ENCODE measurements around the gene IFITM10.

DNA sequence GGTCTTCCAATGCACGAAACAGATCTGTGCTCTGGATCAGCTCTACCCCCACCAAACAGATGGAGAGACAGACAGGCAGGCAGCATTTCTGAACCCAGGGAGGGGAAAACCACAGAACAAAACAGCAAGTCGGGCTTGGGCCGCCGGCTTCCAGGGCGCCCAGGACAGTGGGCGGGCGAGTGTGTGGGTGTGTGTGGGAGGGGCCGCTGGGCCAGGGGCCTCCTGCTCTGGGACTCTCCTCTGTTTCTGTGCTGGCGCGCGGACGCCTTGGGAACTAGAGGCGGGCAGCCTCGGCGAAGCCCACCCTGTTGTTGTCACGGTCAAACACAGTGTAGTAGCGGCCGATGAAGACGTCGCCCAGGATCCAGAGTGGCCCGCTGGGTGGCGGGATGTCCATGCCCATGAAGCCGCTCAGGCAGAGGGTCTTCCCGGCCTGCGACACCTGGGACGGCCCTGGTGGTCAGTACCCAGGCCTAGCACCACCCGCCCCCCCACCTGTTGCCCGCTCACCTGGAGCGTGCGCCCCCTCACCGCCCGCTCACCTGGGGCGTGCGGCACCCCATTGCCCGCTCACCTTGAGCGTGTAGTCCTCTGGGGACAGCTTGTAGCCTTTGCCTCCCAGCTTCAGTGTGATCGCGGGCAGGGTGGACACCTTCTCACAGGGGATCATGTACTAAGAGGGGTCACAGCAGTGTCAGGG is 3.0 kb upstream of the IFITM10 start:
- TF ChIP-seq POLR2A (IDR thresholded peaks at IDR 0.05) = no peak
- TF ChIP-seq, protein P1, sequence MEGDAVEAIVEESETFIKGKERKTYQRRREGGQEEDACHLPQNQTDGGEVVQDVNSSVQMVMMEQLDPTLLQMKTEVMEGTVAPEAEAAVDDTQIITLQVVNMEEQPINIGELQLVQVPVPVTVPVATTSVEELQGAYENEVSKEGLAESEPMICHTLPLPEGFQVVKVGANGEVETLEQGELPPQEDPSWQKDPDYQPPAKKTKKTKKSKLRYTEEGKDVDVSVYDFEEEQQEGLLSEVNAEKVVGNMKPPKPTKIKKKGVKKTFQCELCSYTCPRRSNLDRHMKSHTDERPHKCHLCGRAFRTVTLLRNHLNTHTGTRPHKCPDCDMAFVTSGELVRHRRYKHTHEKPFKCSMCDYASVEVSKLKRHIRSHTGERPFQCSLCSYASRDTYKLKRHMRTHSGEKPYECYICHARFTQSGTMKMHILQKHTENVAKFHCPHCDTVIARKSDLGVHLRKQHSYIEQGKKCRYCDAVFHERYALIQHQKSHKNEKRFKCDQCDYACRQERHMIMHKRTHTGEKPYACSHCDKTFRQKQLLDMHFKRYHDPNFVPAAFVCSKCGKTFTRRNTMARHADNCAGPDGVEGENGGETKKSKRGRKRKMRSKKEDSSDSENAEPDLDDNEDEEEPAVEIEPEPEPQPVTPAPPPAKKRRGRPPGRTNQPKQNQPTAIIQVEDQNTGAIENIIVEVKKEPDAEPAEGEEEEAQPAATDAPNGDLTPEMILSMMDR (IDR thresholded peaks at IDR 0.05) = no peak
